Loucy (cell line): ENCODE results near the gene SMARCAL1.
"Not testable (repeated sequence)": the region's sequence is repeated elsewhere in the genome, so short reads cannot be mapped to it uniquely, and the experiment has no call there.

ENCODE experiments used
- H2AFZ ChIP-seq: fragments of 200-600 bp; sonication (generic); 2 replicates; pipeline ENCODE4 v1.6.0; 2016; ENCODE audit warnings: antibody characterized with exemption, mild to moderate bottlenecking, low read length, moderate library complexity
- H3F3A ChIP-seq: fragments of 200-600 bp; 2 replicates; pipeline ENCODE4 v1.6.0; 2016; ENCODE audit warnings: antibody characterized with exemption, low read depth, mild to moderate bottlenecking
- H3K27me3 ChIP-seq: fragments of 200-600 bp; sonication (generic); 2 replicates; pipeline ENCODE4 v1.6.1; 2014; ENCODE audit warnings: low read length, mild to moderate bottlenecking; ENCODE audit not compliant: insufficient read depth, poor library complexity, severe bottlenecking
- H3K36me3 ChIP-seq: fragments of 200-600 bp; sonication (generic); 2 replicates; pipeline ENCODE4 v1.6.1; 2016; ENCODE audit warnings: low read length; ENCODE audit not compliant: insufficient read depth
- H3K4me1 ChIP-seq: fragments of 200-600 bp; sonication (generic); 2 replicates; pipeline ENCODE4 v1.5.1; 2014; ENCODE audit warnings: low read length, mild to moderate bottlenecking; ENCODE audit not compliant: insufficient read depth, poor library complexity, severe bottlenecking
- H3K4me2 ChIP-seq: fragments of 200-600 bp; sonication (generic); 2 replicates; pipeline ENCODE4 v1.6.0; 2014; ENCODE audit warnings: antibody characterized with exemption, low read length, low read depth, mild to moderate bottlenecking; ENCODE audit not compliant: poor library complexity, severe bottlenecking
- H3K4me3 ChIP-seq: fragments of 200-600 bp; sonication (generic); 2 replicates; pipeline ENCODE4 v1.5.1; 2014; ENCODE audit warnings: low read length, mild to moderate bottlenecking, mixed read lengths; ENCODE audit not compliant: poor library complexity, severe bottlenecking
- H3K79me2 ChIP-seq: fragments of 200-600 bp; sonication (generic); 2 replicates; pipeline ENCODE4 v1.6.1; 2014; ENCODE audit warnings: low read length; ENCODE audit not compliant: insufficient read depth
- H3K9ac ChIP-seq: fragments of 200-600 bp; sonication (generic); 2 replicates; pipeline ENCODE4 v1.6.0; 2014; ENCODE audit warnings: mild to moderate bottlenecking, low read depth, low read length, moderate library complexity; ENCODE audit not compliant: poor library complexity, severe bottlenecking
- H3K9me2 ChIP-seq: fragments of 200-600 bp; sonication (generic); replicated peaks from 2 replicates; pipeline ENCODE4 v1.6.1; 2016; ENCODE audit warnings: low read depth, low read length, mixed read lengths
- H3K9me3 ChIP-seq: fragments of 200-600 bp; sonication (generic); 2 replicates; pipeline ENCODE4 v1.6.1; 2014; ENCODE audit warnings: mild to moderate bottlenecking, antibody characterized with exemption, low read length, low read depth; ENCODE audit not compliant: insufficient read depth
- H4K20me1 ChIP-seq: fragments of 200-600 bp; sonication (generic); 2 replicates; pipeline ENCODE4 v1.6.0; 2014; ENCODE audit warnings: antibody characterized with exemption, low read length, mild to moderate bottlenecking; ENCODE audit not compliant: insufficient read depth, poor library complexity, severe bottlenecking
- CTCF ChIP-seq: fragments of 200-600 bp; sonication (generic); conservative IDR thresholded peaks from 2 replicates; pipeline ENCODE4 v1.5.1; 2014; ENCODE audit warnings: mild to moderate bottlenecking, antibody characterized with exemption, low read length
- EZH2phosphoT487 ChIP-seq: fragments of 200-600 bp; IDR thresholded peaks from 2 replicates; pipeline ENCODE4 v1.6.1; 2018; ENCODE audit warnings: antibody characterized with exemption, mild to moderate bottlenecking, moderate library complexity, borderline replicate concordance

SMARCAL1 gene

DNA sequence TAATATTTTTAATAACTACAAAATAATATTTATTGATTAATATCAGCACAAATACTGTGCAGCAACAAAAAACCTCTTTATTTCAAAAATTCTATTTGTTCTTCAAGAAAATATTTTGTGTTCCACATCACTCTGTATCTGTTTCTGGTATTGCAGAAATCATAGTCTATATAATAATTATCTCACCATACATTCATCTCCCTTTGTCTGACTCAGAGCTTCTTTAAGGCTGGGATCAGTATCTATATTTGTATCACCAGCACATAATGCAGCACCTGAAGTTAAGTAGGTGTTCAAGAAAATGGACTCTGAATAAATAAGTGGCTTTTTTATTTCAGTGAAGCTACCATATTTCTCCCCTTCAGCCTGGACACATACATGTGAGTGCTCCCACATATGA, 38.4 kb upstream of the SMARCAL1 start:
- H3K4me2 ChIP-seq: no peak overlapping the region
- H3K9ac ChIP-seq: no peak overlapping the region
- H3K4me3 ChIP-seq: no peak overlapping the region
- H3K79me2 ChIP-seq: no peaks in the 10 kb centered on the region
- no peaks in the 10 kb centered on the region for H4K20me1 ChIP-seq
- H3K27me3 ChIP-seq: no peaks in the 10 kb centered on the region
- no peak for TF ChIP-seq EZH2phosphoT487
- TF ChIP-seq CTCF: no peak
- H3K4me1 ChIP-seq: peaks cover 5% of the 10 kb centered on the region
- H3K36me3 ChIP-seq: no peaks in the 10 kb centered on the region
- no peaks in the 10 kb centered on the region for H3K9me2 ChIP-seq
- H3K9me3 ChIP-seq: no peaks in the 10 kb centered on the region
- H2AFZ ChIP-seq: no peak overlapping the region
- H3F3A ChIP-seq: no peaks in the 10 kb centered on the region

DNA sequence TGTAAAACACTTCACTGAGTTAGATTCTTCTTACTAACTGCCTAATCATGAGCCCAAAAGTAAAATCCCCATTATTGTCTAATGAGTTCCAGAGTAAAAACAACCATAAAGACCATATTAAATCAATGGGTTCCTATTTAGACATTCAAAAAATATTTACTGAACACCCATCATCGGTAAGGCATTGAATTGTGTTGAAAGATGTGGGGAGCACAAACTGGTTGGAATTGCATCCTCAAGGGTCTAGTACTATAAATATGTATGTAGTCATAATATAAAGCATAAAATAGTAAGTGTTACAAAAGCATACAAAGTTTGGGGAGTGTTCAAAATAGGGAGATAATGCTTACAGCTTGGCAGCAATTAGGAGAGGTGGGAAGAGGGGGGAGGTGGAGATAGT, 37.0 kb upstream of the SMARCAL1 start:
- H4K20me1 ChIP-seq: no peaks in the 10 kb centered on the region
- no peaks in the 10 kb centered on the region for H3K9me2 ChIP-seq
- no peaks in the 10 kb centered on the region for H3K79me2 ChIP-seq
- H3K4me3 ChIP-seq: no peak overlapping the region
- peaks cover 5% of the 10 kb centered on the region for H3K4me1 ChIP-seq
- H3F3A ChIP-seq: no peaks in the 10 kb centered on the region
- no peaks in the 10 kb centered on the region for H3K27me3 ChIP-seq
- H2AFZ ChIP-seq: no peak overlapping the region
- H3K9me3 ChIP-seq: no peaks in the 10 kb centered on the region
- no peak overlapping the region for H3K4me2 ChIP-seq
- TF ChIP-seq CTCF: no peak
- TF ChIP-seq EZH2phosphoT487: no peak
- no peaks in the 10 kb centered on the region for H3K36me3 ChIP-seq
- H3K9ac ChIP-seq: no peak overlapping the region

DNA sequence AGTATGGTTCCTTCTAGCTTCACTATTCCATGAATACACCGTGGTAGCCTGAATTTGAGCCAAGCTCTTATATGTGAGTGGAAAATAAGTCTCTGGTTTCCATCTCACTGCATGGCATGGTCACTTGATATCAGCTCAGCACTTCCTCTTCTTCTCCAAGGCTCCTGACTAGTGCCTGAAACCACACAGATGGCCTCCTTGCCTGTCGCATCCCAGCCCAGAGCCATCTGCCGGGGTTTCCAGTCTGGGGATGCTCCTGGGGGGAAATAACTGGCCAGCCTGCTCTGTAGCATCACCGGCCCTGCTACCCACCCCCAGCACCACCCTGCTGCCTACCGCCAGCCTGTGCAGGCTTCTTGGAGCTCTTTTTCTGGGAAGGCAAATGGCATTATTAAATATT, 32.3 kb upstream of the SMARCAL1 start:
- no peaks in the 10 kb centered on the region for H3K9me2 ChIP-seq
- H3K9ac ChIP-seq: no peak overlapping the region
- H3K27me3 ChIP-seq: no peaks in the 10 kb centered on the region
- no peaks in the 10 kb centered on the region for H3K36me3 ChIP-seq
- H2AFZ ChIP-seq: no peak overlapping the region
- no peak overlapping the region for H3K4me3 ChIP-seq
- no peaks in the 10 kb centered on the region for H3K9me3 ChIP-seq
- H4K20me1 ChIP-seq: no peaks in the 10 kb centered on the region
- H3K4me1 ChIP-seq: no peaks in the 10 kb centered on the region
- no peaks in the 10 kb centered on the region for H3F3A ChIP-seq
- TF ChIP-seq EZH2phosphoT487 (no peak), CTCF (no peak)
- no peak overlapping the region for H3K4me2 ChIP-seq
- no peaks in the 10 kb centered on the region for H3K79me2 ChIP-seq

- H3K4me2 ChIP-seq, H3K9me2 ChIP-seq, H4K20me1 ChIP-seq, H3K36me3 ChIP-seq, H3K79me2 ChIP-seq, H3K9ac ChIP-seq, H3K9me3 ChIP-seq, H2AFZ ChIP-seq, H3K4me3 ChIP-seq, H3F3A ChIP-seq, H3K27me3 ChIP-seq: not testable (repeated sequence)
- H3K4me1 ChIP-seq: peaks cover 11% of the 10 kb centered on the region
These were observed 27.9 kb upstream of the SMARCAL1 start for GRCh38 chr2:216384409-216384808.
